HG02885 (cell line): ENCODE data around the gene CRB2.

Source experiments
- ATAC-seq: cut with Tn5 transposase; IDR thresholded peaks from one replicate; pipeline ENCODE4 v1.9.1; 2021; ENCODE audit warnings: mild to moderate bottlenecking; ENCODE audit not compliant: unreplicated experiment, poor library complexity

CRB2 gene

DNA sequence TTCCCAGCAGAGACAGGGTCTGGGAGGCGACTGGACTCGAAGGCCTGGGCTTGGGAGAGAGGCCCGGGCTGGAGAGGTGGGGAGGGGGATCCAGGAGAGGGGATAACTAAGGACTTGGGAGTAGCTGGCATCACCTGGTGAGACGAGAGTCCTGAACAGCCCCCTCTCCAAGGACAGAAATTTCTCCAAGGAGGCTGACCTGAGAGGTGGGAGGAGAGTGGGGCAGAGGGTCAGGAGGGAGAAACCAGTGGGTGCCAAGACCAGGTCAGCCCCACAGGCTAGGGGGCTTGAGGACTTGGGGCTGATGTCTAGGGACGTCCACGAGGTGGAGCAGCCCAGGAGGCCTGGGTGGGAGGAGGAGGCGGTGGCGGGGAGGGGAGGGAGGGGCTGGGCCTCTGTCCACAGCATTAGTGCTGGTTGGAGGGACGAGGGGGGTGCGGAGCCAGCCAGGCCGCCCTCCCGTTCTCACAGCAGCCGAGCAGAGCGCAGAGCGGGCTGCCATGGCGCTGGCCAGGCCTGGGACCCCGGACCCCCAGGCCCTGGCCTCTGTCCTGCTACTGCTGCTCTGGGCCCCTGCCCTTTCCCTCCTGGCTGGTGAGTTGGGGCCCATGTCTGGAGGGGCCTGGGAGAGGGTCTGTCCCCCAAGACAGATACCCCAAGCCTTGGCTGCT lies at the start of gene CRB2:
TSS of gene CRB2 (plus strand) at position 437 of the 671 bp plus-strand sequence. CDS start at position 501, 64 bp downstream.
- no peak for ATAC-seq

DNA sequence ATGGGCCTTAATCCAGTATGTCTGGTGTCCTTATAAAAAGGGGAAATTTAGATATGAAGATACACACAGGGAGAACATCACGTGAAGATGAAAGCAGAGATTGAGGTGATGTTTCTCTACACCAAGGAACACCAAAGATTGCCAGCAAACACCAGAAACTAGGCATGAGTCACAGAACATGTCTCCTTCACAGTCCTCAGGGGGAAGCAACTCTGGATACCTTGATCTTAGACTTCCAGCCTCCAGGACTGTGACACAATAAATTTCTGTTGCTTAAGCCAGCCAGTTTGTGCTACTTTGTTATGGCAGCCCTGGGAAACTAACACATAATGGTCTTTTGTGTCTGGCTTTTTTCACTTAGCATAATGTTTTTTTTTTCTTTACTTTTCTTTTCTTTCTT lies 46.4 kb upstream of the CRB2 start:
- ATAC-seq: no peak

DNA sequence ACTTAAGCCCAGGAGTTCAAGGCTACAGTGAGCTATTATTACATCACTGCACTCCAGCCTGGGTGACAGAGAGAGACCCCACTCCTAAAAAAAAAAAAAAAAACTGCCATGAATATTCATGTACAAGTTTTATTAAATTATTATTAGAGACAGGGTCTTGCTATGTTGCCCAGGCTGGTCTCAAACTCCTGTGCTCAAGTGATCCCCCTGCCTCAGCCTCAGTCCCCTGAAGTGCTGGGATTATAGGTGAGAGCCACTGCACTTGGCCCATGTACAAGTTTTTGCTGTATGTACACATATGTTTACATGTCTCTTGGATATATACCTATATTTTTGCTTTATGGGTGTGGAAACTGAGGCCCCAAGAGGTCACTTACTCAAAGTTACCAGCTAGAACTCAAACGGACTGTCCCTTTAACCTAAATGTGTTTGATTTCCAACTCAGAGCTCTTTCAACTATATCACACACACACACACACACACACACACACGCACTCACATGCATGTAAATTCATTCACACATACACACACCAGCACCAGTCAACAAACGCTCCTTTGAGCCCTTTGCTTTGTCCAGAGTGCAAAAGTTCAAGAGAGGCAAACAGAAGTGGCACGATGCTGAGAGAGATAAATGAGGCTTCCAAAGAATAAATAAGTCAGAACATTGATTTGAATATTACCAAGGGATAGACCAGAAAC lies 45.3 kb upstream of the CRB2 start:
- ATAC-seq: no peak

DNA sequence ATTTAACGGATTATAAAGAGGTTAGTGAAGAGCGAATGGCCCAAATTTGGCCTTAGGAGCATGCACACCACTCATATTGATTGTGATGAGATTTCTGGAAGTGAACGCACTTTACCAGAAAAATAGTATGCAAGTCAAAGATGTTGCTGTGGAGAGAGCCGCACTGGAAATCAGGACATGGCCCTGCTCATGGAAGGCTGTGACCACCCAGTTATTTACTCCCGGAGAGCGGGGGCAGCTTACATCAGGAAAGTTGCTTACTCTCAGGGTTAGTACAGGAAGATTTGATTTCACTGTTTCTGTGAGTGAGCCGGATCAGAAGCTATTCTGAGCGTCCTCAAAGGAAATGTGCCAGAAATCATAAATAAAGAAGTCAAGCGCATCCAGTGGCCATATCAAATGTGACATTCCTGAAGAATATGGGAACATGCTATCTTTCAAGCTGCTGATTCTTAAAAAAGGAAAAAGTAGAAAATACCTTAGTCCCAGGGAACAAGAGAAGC lies 44.7 kb upstream of the CRB2 start:
- ATAC-seq: no peak

DNA sequence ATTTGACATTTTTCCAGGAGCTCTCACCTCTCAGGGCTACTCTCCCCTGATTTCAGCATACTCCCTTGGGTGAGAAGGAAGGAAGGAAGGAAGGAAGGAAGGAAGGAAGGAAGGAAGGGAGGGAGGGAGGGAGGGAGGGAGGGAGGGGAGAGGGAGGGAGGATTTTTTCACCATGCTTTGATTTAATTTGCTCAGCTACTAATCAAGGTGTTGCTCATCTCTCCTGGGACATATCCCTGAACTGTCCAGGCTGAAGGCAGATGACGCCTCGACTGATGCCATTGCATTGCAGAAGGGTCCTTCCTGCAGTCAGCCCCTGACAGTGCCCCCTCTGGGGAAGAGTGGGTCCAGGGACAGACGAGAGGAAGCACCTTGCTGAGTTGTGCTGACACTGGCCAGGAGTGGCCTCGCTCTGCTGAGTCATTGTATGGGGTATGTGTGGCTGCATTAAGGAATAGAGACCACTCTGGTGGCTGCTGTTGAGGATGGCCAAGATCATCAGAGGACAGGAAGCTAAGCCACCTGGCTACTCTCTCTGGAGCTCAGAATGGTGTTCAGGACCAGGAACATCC lies 43.6 kb upstream of the CRB2 start:
- no peak for ATAC-seq

DNA sequence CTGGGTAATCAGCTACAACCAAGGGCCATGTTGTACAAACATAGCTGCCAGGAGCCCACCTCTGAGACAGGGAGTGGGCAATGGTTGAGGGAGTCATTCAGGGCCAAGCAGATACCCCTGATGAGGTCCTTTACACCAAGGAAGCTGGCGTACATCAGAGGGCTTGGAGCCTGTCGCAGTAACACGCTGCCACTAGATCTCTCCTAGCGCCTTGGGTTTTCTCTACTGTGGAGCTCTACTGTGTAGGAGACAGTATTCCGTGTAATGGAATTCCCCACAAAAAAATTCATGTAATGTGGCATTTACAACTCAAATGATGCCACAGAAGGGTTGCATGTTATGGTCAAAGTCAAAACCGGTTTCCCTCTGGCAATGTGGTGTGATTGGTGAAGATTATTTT lies 41.4 kb upstream of the CRB2 start:
- ATAC-seq: no peak

DNA sequence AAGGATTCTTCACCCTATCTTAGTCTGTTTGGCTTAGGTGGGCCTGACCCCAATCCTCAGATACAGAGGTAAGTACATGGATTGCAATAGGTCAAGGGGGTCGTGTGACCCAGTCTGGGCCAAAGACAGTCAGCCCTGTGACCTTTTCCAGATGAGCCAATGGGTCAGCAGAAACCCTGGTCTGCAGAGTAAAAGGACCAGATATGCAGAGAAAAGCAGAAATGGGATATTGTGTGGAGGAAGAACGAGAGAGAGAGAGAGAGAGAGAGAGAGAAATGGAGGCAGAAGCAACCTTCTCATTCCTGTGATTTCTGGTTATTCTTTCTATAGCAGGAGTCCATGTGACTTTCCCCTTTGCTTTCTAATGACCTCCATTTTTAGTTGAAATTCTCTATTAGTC lies 40.4 kb upstream of the CRB2 start:
- ATAC-seq: no peak

DNA sequence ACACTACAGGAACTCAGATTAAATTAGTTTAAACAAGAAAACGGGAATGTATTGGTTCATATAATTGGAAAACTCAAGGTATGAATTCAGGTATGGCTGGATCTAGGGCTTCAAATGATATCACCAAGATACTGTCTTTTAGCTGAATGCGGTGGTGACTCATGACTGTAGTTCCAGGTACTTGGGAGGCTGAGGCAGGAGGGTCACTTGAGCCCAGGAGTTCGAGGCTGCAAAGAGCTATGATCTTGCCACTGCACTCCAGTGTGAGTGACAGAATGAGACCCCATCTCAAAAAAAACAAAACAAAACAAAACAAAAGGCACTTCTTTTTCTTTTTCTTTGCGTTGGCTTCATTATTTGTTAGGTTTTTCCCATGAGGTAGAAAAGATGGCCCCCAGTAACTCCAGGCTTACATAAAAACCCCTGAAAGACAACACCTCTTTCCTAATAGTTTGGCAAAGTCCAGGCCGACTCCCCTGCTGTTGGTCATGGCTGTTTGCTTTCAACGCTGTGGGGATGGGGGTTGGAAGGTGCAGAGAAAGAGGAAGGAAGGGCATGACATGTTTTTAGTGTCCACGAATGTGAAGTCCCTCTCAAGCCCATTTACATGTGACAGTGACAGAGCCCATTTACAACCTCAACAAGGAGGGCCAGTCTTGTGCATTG lies 39.8 kb upstream of the CRB2 start:
- ATAC-seq: no peak

DNA sequence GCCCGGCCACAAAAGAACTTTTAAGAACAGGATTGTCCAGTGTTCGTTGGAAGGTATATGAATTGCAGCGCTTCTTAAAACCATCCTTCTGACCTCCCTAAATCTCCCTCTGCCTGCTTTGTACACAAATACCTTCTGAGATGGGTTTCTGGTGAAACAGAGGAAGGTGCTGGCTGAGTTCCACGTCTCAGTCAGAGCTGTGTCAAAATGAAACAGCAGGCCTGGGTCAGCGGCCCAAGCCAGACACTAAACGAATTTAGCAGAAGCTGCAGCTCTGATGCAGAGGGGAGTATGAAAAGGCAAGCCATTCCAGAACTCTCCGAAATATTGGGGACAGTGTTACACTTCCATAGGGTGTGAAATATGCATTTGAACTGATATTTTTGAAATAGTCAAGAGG lies 37.8 kb upstream of the CRB2 start:
- peak; percentile 77 for ATAC-seq

DNA sequence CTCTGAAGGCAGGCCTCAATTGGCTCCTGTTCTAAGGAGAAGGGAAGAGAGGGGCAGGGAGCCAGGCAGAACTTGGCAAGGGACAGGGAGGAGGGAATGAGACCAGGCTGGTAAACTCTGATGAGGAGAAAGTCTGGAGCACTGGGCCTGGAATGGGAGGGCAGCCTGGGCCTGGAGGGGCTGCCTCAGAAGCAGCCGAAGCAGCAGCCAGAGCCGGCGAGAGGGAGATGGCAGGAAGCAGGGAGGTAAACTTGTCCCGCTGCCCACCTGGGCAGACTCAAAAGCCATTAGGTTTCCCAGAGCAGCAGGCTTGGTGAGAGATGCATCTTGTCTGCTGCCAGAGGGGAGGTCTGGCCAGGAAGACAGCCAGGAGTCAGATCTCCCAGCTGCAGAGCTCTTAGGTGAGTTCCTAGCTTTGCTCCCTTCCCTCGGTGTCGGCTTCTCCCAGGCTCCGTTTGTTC lies 37.0 kb upstream of the CRB2 start:
- ATAC-seq: no peak

DNA sequence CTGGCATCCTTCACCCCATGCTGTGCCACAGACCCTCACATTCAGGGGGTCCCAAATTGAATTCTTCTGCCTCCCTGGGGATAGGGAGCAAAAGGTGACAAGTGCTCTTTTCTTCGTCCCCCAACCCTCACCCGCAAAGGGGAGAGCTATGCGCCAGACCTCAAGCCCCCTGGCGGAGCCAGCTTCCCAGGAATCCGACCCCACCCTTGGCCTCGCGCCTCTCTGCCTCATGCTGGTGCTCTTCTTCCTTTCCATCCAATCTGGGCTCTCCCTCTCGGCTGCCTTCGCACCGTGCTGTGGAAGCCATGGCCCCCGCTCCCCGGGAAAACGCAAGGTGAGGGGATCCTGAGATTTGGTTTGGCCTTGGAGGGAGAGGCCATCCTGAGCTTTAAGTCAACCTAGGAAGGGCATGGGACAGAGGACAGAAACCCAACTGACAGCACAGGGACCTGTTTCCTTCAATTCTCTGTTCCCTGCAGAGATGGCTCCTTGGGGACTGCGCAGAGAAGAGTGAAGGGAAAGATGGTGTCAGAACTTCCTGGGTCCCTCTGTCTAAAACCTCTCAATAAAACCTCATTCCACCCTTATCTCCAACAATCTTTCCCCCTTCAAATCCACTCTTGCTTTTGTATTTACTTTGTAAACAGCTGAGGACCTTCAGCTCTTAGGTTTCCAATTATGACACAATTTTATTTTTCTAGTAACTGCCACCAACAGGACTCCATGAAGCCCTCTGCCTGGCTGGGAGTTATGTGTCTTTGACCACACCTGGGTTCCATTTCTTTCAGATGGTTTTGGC lies 36.3 kb upstream of the CRB2 start:
- no peak for ATAC-seq

DNA sequence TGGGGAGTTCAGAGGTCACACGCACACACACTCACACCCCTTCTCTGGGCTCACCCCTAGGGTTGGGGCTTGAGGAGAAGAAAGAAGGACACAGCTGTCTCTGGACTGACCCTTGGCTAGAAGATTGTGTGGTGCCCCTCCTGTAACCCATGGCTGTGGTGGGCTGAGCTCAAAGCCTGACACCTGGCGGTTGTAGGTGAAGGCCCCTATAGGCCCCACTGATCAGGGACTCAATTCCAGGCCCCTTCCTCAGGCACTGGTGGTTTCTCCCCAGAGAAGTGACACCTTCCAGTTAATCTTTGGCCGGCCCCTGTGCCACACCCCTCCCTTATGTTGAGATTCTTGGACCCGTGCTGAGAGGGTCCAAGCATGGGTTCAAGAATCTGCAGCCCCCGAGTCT lies 35.2 kb upstream of the CRB2 start:
- no peak for ATAC-seq

DNA sequence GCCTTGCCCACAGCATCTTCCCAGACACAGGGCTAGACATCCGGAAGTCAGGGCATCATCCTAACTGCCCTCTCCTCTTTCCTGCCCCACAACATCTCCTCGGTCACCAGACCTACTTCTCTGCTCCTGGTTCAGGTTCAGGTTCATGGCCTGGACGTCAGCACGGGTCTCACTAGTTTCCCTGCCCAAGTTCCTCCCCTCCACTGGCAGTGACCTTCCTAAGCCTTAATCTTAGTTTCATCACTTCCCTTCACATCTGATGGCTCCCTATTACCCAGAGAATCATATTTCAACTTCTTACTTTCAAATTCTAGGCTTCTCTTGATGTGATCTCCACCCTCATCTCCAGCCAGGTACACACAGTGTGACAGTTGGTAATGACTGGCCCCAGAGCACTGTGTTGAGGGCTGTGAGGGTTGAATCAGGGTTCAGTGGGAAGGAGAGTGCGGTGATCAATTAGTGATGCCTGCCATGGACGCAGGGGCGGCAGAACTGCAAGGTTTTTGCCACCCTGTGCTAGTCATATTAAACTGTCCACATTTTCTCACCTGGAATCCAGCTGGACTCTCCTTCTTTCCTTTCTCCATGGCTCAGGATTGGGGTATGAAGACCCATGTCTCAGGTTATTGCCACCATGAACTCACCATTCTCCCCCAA lies 34.3 kb upstream of the CRB2 start:
- no peak for ATAC-seq

DNA sequence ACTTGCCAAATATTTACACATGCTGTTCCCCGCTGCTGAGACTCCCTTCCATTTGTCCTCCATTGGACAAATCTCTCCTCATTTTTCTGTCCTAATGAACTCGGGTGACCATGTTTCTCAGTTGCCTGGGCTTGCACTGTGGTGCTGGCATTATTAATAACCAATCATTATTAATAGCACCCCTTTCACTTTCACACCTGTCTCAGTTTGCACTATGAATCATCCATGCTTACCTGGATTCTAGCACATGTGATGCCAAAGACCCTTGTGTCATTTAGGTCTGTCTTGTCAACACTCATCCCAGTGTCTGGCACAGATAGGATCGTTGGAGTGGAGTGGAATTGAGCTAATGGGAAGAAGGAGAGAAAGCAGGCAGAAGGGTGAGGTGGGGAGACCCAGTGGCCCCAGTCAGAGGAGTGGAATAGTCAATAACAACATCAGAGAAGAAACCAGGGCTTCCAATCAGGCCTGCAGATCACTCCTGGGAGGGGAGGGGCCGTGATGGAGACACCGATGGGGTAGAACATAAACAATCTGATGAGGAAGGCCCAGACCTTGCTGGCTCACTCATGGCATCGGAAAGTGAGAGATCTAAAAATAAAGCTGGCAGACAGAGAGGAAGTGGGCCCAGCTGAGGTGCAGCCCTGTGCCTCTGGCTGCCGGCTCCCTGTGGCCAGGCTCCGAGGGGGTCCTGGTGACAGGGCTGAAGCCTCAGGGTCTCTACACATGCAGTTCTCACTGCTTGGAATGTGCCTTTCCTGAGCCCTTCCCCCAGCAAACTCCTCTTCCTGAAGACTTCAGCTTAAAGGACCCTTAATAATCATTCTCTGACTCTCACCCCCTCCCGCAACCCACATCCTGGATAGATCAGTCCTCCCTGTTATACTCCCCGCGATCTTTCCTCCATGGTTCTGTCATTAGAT lies 33.5 kb upstream of the CRB2 start:
- peak; percentile 50 for ATAC-seq

DNA sequence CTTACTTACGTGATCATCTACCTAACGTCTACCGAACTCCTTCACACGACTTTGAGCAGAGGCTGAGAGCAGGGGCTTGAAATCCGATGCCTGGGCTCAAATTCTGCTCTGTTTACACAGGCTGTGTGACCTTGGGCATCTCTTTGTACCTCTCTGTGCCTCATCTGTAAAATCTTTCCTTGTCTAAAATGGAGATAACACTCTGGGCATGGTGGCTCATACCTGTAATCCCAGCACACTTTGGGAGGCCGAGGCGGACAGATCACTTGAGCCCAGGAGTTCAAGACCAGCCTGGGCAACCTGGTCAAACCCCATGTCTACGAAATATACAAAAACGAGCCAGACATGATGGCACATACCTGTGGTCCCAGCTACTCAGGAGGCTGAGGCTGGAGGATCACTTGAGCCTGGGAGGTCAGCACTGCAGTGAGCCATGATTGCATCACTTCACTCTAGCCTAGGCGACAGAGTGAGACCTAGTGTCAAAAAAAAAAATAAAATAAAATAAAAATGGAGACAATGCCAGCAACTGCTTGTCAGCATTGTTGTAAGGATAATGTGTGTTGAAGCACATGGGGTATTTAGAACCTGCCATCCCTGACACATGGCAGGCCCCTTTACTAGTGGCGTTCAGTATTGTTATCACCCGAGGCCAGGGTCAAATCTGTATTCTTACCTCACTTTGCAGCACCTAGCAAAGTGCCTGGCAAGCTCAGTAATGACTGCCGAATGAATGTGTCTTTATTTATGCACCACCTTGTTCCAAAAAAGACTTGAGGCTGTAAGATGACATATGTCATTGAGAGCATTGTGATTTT lies 32.6 kb upstream of the CRB2 start:
- ATAC-seq: no peak

DNA sequence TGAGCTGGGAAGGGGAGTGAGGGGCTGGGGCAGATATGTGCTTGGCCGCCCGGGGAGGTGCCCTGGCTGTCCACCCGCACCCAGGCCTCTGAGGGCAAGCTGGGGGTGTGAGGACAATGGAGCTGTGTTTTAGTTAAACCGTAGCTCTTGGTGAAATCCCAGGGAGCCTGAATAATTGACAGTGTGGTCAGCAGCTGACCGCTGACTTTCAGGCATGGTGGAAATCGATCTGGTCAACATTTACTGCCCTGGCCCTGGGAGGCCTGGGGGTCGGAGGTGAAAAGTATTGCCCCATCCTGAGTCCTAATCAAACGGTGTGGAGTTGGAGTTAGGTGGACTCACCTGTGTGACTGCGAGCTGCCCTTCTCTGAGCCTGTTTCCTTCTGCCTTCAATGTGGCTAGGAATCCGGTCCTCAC lies 31.2 kb upstream of the CRB2 start:
- no peak for ATAC-seq

DNA sequence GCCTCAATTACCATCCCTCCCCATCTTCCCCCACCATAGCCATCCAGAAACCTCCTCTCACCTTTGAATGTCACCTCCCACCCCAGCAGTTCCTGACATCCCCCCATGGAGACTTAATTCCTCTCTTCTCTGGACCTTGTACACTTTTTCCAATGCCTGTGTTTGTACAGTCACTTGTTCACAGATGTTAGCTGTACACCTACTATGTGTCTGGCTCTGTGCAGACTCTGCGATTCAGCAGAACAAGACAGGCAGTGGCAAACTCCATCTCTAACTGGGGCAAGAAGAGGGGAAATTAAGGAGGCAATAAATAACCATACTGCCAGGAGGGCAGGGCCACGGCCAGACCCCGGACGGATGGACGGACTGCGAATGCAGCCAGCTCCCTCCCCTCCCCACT lies 29.8 kb upstream of the CRB2 start:
- no peak for ATAC-seq

DNA sequence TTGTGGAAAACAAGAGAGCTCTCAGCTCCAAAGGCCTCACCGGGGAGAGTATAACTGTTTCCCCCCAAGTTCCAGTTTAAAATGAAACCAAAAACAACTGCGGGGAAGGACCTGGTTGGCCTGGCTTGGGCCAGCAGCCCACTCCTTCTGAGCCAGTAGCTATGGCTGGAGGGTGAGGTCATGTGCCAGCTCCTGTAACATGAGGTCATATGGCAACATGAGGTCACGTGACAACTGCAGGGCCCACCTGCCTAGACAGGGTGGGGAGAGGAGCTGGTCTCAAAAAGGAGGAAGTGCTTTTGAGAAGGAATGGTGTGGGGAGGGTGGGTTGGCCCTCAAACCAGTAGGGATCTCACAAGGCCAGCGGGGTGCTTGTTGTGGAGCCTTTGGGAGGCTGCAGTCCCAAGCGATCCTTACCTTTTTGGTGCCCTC lies 29.3 kb upstream of the CRB2 start:
- ATAC-seq: no peak
